GM12872 (cell line): ENCODE results near the gene KRTAP4-2.

Source experiments
- TF ChIP-seq, protein P1 (sequence below): IDR thresholded peaks from 3 replicates; pipeline ENCODE4 v1.5.1; 2011; ENCODE audit warnings: low read depth, mild to moderate bottlenecking, low read length, moderate library complexity; ENCODE audit not compliant: insufficient read depth

The KRTAP4-2 gene

DNA sequence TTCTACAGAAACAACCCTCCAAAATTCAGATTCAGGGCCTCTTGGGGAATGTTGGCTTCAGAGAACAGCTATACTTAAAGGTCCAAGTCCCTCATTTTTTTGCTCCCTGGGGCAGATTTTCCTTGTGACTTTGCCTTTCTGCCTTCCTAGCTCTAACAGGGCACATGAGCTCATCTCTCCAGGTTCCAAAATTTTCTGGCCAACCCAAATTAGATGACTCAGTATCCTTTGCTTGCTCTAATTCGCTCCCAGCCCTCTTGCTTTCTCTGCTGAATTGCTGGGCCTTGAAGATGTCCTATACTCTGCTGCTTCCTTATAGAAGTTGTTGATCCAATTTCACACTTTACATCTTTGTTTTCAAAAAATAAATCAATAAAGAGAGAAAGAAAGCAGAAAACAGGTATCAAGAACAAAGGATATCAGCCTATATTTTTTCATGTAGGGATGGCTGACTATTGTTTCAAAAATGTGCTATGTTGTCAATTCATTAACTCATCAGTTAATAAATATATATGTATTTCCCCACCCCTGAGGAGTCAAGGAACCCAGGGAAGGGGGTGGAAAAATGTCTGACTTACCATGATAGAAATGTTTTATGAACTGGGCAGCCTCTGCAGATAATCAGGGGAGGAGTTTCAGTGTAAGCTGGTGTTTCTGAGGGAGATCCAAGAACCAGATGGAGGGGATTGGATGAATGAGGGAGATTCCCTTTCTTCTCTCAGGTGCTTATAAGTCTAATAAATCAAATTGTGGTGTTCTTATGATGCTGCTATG is 1.0 kb upstream of the KRTAP4-2 start:
- TF ChIP-seq, protein P1, sequence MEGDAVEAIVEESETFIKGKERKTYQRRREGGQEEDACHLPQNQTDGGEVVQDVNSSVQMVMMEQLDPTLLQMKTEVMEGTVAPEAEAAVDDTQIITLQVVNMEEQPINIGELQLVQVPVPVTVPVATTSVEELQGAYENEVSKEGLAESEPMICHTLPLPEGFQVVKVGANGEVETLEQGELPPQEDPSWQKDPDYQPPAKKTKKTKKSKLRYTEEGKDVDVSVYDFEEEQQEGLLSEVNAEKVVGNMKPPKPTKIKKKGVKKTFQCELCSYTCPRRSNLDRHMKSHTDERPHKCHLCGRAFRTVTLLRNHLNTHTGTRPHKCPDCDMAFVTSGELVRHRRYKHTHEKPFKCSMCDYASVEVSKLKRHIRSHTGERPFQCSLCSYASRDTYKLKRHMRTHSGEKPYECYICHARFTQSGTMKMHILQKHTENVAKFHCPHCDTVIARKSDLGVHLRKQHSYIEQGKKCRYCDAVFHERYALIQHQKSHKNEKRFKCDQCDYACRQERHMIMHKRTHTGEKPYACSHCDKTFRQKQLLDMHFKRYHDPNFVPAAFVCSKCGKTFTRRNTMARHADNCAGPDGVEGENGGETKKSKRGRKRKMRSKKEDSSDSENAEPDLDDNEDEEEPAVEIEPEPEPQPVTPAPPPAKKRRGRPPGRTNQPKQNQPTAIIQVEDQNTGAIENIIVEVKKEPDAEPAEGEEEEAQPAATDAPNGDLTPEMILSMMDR: no peak

DNA sequence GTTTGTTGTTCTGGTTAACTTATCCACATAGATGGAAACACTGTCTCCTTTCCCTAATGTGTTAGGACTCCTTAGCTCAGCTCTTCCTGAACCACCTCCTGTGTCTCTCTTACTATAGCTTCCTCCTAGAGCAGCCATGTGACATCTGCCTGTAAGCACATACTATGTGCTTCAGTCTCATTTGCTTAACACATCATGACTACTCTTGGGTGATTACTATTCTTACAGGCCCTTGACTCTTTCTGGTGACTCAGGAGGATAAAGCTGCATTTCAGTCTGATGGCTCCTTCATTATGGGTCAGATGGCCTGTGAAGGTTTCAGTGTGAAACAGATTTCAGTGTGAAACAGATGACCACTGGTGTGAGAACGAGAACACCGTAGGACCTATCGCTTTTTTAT is 320 bp upstream of the KRTAP4-2 start:
- TF ChIP-seq, protein P1: no peak

DNA sequence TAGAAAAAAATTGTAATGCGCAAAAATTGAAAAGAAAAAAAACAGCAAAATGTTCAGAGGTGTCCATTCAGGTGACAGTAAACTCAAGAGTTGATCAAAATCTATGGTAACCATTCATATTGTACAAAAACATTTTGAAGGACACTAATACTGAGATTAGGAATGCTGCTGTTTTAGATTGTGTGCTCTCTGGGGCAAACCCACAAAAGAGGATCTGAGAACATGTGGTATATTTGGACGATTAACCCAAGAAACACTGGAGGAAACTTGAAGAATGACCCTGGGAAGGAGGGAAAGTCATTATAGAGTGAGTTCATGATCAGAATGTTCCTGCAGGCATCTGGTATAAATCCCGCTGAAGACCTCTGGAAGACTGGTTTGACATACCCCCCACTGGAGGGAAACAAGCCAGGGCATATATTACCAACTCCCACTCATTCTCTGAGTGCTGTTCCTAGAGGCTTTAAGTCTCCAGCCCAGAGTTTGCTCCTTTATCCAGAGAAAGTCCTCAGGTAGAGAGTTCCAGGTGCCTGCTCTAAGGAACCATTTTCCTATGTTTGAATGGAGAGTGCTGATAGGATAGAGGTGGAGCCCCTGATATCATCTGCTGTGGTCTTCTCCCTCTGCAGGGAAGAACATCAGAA is 1.2 kb downstream of the KRTAP4-2 start:
- TF ChIP-seq, protein P1: no peak

DNA sequence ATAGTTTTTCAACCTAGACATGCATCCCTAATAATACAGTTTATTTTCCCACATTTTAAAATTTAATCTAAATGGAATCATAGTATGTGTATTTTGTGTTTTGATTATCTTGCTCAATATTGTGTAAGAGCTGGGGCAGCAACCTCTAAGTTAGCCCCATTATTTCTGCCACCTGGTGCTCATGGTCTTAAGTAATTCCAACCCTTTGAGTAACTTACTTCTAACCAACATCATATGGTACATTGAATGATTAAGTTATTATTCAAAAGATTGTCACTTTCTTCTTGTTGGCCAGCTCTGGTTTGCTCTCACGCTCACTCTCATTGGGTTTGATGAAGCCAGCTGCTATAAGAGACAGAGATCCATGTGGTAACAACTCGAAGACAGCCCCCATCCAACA is 6.1 kb downstream of the KRTAP4-2 start:
- TF ChIP-seq, protein P1: no peak

DNA sequence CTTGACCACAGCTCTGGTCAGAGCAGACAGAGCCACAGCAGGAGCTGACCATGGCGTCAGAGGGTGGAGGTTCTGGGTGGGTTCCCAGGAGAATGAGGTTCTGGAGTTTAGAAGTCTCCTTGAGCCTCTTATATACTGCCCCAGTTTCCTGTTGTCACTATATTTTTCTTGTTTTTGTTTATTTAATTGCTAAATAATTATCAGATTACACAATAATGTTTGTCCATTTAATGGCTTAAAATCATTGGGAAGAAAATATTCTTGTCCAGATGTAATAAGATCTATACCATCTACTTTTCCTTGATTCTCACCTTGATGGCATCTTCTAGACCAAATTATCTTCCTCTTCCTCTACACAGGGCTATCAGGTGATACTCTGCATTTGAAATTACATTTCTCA is 9.9 kb downstream of the KRTAP4-2 start, which contains the start of gene KRTAP4-3:
Gene KRTAP4-3 (minus strand): TSS at position 101 of the 400 bp plus-strand sequence. CDS start 49 bp downstream, at position 52.
- TF ChIP-seq, protein P1: no peak

DNA sequence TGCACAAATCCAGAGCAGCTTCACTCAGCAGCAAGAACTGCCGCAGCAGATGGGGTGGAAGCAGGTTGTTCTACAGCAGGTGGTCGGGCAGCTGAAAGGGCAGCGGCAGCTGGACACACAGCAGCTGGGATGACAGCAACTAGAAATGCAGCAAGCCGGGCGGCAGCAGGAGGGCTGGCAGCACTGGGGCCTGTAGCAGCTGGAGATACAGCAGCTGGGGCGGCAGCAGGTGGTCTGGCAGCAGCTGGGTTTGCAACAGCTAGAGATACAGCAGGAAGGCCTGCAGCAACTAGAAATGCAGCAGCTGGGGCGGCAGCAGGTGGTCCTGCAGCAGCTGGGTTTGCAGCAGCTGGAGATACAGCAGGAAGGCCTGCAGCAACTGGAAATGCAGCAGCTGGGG is 10.5 kb downstream of the KRTAP4-2 start:
- TF ChIP-seq, protein P1: no peak

DNA sequence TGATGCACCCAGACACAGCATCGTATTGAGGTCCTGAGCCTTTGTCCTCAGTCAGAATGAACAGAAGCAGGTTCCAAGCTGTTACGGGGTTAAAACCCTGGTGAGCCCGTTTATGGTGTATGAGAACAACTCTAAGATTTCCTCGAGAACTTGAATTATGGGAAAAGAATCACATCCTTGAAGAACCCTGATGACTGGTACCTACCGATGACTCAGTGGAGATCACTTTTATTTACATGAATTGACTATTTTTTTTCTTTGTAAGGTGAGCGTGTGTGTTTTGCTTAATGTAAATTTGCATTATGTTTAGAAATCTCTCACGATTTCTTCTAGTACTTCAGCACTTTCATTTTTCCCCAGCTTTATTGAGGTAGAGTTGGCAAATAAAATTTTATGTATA is 14.2 kb downstream of the KRTAP4-2 start:
- TF ChIP-seq, protein P1: no peak
